ENCODE results near the gene MRPL33.

Gene MRPL33

GRCh38 chr2:27727257-27727656 lies 44.3 kb upstream of the MRPL33 start:
- DNase-seq (ENCODE audit: extremely low read depth, low read depth) = no peak
- no peak for TF ChIP-seq CTCF (IDR thresholded peaks at IDR 0.05; ENCODE audit: low read depth, low read length, missing control alignments)
- no peak overlapping the region for H3K4me3 ChIP-seq (replicated peaks; ENCODE audit: low read depth, low read length)

- TF ChIP-seq CTCF (IDR thresholded peaks at IDR 0.05; ENCODE audit: low read depth, low read length, missing control alignments) = no peak
- H3K4me3 ChIP-seq (replicated peaks; ENCODE audit: low read depth, low read length) = no peak overlapping the region
- no peak for DNase-seq (ENCODE audit: extremely low read depth, low read depth)
These were observed 43.2 kb upstream of the MRPL33 start for GRCh38 chr2:27728081-27728858.

- DNase-seq (ENCODE audit: extremely low read depth, low read depth) = no peak
- no peak for TF ChIP-seq CTCF (IDR thresholded peaks at IDR 0.05; ENCODE audit: low read depth, low read length, missing control alignments)
- no peak overlapping the region for H3K4me3 ChIP-seq (replicated peaks; ENCODE audit: low read depth, low read length)
These were observed 42.3 kb upstream of the MRPL33 start for GRCh38 chr2:27729198-27729597.

GRCh38 chr2:27729614-27730013 lies 41.9 kb upstream of the MRPL33 start:
- TF ChIP-seq CTCF (IDR thresholded peaks at IDR 0.05; ENCODE audit: low read depth, low read length, missing control alignments) = no peak
- no peak for DNase-seq (ENCODE audit: extremely low read depth, low read depth)
- H3K4me3 ChIP-seq (replicated peaks; ENCODE audit: low read depth, low read length) = no peak overlapping the region

- no peak overlapping the region for H3K4me3 ChIP-seq (replicated peaks; ENCODE audit: low read depth, low read length)
- no peak for DNase-seq (ENCODE audit: extremely low read depth, low read depth)
- TF ChIP-seq CTCF (IDR thresholded peaks at IDR 0.05; ENCODE audit: low read depth, low read length, missing control alignments) = no peak
These were observed 41.3 kb upstream of the MRPL33 start for GRCh38 chr2:27730261-27730662.

- no peak for DNase-seq (ENCODE audit: extremely low read depth, low read depth)
- TF ChIP-seq CTCF (IDR thresholded peaks at IDR 0.05; ENCODE audit: low read depth, low read length, missing control alignments) = no peak
- H3K4me3 ChIP-seq (replicated peaks; ENCODE audit: low read depth, low read length) = no peak overlapping the region
These were observed 40.4 kb upstream of the MRPL33 start for GRCh38 chr2:27730980-27731691.

Measured in HFF-Myc (cell line).